Nucleus accumbens (tissue), 56 donors: ENCODE measurements around the gene ANKS1A.
"Not testable (repeated sequence)": the region's sequence is repeated elsewhere in the genome, so short reads cannot be mapped to it uniquely, and the experiment has no call there.

Source experiments
- DNase-seq, 56 donors: peaks; one replicate each; lab custom pipeline; 2025; lab: John Stamatoyannopoulos, UW

The ANKS1A gene

DNA sequence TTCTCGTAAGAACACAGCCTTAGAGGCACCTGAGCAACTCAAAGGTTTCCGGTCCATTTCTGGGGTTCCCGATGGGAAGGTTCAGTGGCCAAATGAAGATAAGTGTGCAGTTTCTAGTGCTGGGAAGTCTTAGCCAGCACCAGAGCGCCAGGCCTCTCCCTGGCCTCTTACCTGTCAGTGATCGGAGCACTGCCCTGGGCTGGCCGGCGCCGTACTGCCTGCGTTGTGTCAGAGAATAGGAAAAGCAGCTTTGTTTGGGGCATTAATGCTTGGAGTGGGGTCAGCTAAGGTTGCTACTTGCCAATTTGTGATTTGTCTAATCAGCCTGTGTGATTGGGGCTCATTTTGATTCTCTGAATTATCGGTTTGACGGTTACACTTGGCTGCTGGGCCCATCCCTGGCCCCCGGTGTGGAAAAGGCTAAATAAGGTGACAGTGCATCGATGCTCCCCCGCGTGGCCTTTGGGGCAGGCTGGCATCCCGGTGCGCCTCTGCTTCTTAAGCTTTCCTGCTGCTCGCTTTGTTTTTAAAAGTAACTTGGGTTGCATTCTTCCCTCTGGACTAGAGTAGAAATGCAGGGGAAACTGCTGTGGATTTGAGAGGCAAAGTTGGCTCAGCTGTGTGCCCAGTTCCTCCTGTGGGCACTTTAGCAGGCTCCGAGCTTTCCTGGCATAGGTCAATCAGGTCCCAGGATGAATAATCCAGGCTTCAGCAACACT is 200.3 kb downstream of the ANKS1A start:
- no peak for DNase-seq

DNA sequence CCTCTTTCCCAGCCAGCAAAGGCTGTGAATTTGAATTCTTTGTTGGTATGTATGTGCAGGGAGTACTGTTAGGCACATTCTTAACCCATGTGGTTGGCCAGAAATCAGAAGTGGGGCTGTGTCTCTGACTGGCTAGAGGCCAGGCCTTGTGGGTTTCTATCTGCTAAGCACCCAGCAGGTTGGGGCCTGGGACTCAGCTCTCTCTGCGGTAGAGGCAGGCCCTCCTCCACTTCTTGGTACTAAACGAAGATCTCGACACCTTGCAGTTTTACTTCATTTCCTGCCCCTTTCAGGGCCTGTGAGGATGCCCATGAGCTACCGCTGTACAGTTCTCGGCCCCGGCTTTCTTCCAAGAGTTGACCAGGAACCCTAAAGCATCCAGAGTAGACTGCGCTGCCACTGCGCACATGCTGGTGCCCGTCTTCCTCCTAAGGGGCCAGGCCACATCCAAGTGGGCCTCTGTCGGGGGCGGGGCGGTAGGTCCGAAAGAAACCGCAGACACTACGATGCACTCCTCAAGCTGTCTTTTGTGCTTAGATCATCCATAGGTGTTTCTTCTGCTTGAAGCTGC is 201.0 kb downstream of the ANKS1A start:
- DNase-seq, result no peak

DNA sequence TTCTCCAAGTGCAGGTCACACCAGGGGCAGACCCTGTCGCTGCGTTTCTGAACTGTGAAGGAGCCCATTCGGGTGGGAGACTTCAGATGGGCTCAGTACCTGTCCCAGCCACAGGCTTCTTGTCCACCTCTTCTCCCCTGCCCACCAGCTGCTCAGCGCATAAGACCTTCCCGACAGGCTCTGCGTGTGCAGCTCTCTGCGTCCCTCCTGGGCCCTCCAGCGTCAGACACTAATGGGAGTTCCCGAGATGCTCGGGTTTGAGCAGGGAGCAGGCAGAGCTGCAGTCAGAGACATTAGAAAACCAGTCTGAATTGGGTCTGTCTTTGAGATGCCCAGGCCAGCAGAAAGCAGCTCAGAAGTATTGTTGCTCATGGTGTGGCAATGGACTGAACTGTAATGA is 201.7 kb downstream of the ANKS1A start:
- no peak for DNase-seq

DNA sequence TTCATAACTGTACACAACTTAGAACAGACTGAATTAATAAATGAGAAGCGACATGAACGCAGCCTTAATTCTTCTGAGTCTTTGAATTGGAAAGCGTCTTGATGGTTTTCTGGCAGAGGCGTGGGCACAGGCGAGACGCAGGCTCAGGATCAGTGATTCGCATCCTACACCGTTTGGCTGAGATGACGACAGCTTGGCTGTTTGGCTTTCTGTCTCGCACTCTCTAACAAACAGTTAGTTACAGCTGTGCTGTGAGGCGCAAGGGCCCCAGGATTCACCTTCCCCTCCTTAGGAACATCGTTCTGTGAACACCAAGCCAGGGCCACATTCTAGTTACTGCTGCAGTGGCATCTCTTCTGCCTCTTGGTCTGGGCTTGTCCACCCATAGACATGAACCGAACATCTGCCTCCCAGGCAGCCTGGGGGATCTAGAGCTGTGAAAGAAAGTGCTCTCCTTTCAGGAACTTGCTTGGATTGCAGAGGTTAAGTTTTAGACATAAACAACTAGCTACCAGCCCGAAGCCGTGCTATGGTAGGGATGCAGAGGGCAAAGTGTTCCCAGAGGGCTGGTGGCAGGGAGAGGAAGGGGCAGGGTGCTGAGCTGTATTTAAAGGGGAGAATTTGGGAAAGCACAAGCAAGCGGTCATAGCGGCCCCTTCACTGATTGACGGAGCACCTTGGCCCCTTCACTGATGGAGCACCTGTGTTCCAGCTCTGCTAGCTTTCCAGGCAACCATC is 202.5 kb downstream of the ANKS1A start:
- DNase-seq, result no peak

DNA sequence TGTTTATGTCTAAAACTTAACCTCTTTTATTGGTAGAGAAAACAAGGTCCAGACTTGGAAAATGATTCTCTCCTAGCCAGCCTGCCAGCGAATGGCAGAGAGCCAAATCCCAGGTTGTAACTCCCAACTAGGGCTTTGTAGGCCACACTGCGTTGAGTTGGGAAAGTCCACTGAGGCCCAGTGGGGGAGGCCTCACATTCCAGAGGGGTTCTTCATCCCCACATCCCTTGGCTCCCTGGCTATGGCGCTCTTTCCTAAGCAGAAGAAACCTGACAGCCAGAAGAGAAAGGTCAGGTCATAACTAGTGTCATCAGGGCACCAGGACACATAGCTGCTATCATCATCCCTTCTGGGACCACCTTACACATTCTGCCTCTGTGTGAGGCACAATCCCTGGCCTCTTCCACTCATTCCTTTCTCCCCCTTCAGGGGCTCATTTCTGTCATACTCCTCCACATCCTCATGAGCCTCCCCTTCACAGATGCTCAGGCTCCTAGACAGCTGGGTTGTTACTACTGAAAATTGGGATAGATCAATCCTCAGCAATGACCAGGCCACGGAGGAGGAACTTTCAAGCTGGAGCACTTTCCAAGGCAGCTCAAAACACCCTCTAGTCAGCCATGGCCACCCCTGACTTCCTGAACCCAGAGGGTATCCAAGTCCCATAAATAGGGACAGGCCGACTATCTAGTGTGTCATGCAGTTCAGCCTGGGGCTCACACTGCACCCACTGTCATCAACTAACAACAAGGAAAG is 203.5 kb downstream of the ANKS1A start:
- no peak for DNase-seq

DNA sequence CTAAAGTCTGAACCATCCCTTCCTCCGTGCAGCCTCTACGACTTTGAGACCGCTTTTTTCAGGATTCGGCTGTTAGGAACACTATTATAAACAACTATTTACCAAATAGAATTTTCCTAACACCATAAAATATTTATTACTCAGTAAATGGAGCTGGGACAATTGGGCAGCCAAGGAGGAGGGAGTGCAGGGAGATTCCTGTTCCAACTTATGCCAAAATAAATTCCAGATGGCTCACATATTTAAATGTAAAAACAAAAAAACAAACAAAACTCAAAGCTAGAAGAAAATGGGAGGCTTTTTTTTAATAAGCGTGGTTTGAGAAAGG is 204.0 kb downstream of the ANKS1A start:
- no peak for DNase-seq

DNA sequence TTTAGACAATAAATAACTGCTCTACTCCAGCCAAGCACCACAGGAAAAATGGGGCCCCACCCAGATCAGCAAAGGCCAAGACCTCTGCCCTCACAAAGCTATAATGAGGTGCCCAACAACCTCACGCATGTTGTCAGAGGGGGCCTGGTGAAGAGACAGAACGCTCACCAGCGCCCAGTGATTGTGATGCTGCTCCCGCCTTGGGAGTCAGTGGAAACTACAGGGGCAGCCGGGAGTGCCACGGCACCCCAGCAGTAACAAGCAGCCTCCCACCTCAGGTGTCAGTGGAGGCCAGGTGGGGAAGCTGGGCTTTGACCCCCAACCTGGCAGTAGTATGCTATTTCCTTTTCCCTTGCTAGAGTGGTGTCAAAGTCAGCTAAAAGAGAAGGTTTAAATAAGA is 204.7 kb downstream of the ANKS1A start:
- no peak for DNase-seq

DNA sequence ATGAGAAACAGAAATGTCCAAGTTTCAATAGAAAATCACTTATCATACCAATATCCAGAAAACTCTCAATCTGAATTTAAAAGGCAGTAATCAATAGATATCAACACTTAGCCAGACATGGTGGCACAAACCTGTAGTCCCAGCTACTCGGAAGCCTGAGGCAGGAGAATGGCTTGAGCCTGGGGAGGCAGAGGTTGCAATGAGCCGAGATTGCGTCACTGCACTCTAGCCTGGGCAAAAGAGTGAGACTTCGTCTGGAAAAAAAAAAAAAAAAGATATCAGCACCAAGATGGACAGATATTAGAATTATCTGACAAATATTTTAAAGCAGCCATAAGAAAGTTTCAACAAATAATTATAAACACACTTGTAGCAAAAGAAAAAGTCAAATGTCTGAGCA is 205.1 kb downstream of the ANKS1A start:
- DNase-seq, result no peak

DNA sequence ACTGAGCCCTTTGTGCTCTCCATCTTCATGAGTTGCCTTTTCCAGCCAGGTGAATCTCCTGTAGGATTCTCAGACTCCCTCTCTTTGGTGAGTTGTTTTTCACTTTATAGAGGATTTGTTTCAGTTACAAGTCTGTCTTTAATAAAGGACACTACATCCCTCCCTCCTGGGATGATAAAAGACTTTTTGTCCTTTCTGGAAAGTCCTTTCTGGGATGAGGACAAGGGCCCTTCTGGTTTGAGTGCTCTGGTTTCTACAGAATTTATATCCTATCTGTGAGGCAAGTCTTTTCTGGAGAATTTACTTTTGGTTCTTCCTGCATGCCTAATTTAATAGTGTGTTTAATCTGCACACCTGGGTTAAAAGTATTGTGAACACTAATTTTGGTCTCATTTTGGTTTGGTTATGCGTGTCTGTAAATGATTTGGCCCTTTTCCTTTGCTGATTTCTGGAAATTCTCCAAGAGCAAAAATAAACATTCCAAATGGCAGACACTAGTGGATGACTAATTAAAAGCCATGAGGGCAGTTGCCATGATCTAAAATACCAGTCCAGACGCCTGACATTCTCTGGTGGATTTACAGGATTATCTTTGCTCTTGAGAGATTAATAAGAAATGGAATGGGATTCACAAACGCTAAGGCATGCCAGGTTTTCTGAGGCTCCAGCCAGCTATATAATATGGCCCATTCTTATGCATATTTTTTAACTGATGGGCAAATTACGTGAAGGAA is 207.2 kb downstream of the ANKS1A start:
- no peak for DNase-seq

DNA sequence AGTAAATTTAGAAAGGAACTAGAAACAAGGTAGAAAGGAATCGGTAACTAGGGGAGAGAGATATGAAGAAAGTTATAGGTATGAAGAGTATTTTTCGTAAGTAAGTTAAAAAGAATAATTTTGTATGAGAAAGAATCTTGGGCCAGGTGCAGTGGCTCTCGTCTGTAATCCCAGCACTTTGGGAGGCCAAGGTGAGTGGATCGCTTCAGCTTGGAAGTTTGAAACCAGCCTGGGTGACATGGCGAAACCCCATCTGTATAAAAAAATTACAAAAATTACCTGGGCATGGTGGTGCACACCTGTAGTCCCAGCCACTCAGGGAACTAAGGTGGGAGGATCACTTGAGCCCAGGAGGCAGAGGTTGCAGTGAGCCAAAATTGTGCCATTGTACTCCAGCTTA is 210.1 kb downstream of the ANKS1A start:
- no peak for DNase-seq

DNA sequence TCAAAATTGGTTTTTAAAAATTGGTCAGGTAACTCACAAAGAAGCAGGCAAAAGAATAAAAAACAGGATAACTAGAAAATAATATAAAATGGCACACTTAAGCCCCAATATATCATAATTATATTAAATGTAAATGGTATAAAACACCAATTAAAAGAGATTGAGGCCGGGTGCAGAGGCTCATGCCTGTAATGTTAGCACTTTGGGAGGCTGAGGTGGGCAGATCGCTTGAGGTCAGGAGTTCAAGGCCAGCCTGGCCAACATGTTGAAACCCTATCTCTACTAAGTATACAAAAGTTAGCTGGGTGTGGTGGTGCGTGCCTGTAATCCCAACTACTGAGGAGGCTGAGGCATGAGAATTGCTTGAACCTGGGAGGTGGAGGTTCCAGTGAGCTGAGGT is 216.0 kb downstream of the ANKS1A start:
- no peak for DNase-seq

DNA sequence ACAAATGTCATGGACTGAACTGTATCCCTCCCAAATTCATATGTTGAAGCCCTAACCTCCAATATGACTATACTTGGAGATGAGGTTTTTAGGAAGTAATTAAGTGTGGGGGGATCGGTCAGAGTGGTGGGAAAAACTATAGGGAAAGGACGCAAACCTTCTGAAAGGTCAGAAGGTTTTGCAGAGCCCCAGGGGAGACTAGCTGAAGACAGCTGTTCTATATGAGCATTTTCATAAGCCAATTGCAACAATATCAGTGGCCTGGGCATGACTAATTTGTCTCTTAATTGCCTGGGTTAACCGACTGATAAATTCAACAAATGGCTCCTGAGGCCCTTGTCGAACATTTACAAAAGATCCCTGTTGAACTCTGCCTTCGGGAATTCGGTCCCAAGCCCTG is 217.0 kb downstream of the ANKS1A start:
- not testable (repeated sequence) for DNase-seq

DNA sequence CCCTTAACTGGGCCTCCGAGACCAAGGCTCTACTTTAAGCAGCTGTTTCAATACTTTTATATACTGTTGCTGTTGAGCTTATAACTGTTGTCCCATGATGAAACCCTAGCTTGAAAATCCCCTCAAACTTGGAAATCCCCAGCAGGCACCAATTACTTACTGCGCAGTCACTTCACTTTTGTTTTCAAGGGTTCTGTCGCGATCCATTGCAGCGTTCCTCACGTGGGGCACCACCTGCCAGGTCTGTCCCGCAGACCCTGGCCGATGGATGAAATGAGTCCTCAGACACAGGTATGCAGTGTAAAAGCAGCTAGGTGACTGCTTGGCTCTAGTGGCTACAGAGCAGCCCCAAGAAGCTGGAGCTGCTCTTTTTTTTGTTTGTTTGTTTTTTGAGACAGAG is 218.2 kb downstream of the ANKS1A start:
- DNase-seq, result not testable (repeated sequence)

DNA sequence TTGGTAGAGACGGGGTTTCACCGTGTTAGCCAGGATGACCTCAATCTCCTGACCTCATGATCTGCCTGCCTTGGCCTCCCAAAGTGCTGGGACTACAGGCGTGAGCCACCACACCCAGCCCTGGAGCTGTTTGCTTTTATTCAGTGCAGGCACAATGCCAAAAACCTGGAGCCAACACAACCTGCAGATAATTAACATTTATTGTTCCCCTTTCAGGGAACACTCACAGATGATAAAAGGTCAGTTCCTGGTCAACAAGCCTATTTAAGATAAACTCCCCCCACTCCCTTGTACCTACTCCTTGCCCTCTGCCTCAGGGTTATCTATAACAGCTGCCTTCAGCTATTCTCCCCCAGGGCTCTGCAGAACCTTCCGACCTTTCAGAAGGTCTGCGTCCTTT is 218.7 kb downstream of the ANKS1A start:
- not testable (repeated sequence) for DNase-seq

DNA sequence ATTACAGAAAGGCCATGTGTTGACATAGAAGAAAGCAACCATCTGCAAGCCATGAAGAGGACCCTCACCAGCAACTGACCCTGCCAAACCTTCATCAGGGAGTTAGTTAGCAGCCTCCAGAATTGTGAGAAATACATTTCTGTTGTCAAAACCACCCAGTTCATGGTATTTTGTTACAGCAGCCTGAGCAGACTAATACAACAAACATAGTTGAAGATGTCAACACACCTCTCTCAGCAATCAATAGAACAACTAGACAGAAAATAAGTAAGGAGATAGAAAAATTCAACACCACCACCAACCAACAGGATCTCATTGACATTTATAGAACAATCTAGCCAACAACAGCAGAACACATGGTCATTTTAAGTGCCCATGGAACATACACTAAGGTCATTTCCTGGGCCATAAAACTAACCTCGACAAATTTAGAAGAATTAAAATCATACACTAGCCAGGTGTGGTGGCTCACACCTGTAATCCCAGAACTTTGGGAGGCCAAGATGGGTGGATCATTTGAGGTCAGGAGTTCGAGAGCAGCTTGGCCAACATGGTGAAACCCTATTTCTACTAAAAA is 219.3 kb downstream of the ANKS1A start:
- no peak for DNase-seq

DNA sequence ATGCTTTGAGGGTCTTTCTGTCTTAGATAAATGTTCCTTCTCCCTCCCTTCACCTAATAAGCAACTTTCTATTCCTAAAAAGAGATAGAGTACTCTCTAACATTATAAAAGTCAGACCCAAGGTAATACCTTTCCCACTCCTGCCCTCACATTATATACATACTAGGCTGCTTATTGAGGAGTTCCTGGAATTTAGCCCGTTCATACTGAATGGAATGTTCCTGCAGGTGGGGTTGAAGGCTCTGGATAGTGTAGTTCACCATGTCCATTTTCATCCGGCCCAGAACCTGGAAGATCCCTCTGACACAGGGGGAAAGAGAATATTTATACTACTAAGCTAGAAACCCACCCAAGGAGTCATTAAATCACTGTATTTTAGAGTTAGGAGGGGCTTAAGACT is 231.7 kb downstream of the ANKS1A start:
- no peak for DNase-seq

DNA sequence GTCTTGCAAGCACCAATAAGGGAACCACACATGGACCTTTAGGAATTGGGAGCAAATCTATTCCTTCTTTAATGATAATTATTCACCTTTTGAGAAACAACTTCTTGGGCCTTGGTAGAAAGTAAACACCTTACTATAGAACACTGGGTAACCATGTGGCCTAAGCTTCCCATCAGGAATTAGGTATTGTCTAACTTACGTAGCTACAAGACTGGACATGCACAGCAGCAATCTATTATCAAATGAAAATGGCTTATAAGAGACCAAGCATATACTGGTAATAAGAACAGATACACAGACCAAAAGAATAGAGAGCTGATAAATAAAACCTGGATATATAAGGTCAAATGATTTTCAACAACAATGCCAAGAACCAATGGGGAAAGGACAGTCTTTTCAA is 235.3 kb downstream of the ANKS1A start:
- no peak for DNase-seq

DNA sequence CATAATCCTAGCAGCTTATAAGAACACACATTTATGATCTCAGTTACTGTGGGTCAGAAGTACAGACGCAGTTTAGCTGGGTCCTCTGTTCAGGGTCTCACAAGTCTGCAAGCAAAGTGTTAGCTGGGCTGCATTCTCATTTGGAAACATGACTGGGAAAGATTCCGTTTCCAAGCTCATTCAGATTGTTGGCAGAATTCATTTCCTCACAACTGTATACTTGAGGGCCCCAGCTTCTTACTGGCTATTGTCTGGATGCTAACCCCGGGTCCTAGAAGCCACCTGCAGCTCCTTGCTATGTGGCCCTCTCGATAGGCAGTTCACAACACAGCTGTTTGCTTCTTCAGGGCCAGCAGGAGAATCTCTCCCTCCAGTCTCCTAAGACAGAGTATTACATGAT is 239.0 kb downstream of the ANKS1A start:
- no peak for DNase-seq

DNA sequence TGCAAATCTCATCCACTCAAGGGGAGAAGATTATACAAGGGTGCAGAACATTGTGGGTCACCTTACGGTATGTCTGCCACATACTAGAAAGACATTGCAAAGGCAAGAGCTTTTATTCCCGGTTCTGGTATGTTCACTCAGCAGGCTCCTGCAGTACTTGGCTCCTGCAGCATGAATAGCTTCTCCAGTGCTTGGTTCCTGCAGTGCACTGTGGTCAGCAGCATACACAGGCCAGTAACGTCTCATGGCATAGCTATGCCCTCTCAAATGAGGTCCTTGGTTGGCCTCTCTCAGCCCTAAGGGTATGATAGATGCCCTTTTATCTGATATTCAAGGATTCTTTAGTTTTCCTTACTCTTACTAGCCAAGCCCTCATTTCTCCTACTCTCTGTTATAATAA is 239.4 kb downstream of the ANKS1A start:
- DNase-seq, result no peak

DNA sequence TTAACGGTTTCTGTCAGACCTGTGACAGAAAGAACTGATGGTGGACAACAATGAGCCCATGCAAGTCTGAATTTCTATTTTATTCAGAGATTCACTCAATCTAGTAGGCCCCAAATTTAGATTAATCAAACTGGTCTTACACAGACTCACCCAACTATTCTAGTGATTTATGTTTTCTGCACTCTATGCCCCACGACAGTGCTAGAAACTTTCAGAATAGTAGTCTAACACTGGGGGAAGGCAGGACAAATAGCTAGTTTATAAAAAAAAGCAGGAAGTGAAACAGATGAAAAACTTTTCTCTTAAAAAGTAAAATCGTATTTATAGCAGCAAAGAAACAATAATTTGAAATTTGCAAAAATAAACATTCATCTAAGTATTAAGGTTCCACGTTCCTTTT is 247.1 kb downstream of the ANKS1A start:
- no peak for DNase-seq
